NK-92 (cell line): ENCODE data around the gene CHD6.

ENCODE experiments used
- DNase-seq: peaks from one replicate; lab custom pipeline; 2025; ENCODE audit not compliant: unreplicated experiment; lab: John Stamatoyannopoulos, UW

Gene CHD6

DNA sequence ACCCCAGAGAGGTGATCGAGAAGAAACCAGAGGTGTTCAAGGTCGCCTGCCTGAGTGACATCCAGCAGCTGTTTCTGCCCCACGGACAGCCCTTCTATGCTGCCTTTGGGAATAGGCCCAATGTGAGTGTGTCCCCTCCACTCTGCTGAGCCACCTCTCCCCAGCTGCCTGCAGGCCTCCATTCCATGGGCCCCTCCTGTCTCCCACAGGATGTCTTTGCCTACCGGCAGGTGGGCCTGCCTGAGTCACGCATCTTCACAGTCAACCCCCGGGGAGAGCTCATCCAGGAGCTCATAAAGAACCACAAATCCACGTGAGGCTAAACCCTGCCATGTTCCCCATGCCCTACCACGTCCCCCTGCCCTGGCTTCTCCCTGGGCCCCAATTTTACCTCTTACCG, 259.9 kb downstream of the CHD6 start:
- DNase-seq, result no peak

GRCh38 chr20:41357424-41358163, 260.6 kb downstream of the CHD6 start:
- DNase-seq, result no peak

DNA sequence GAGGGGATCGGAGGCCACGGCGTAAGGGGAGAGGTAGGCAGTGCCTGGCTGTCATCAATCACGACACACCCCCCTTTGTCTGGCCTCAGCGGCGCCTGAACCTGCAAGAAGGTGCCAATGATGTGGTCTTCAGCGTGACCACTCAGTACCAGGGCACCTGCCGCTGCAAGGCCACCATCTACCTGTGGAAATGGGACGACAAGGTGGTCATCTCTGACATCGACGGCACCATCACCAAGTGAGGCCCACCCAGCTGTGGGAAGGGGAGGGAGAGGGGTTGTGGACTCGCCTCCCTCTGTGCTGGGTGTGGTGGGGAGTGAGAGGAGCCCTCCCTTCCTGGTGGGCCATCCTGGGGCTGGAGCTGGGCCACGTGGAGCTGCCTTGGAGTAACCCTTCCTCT, 261.2 kb downstream of the CHD6 start:
- DNase-seq, result no peak

GRCh38 chr20:41355598-41356203, 262.5 kb downstream of the CHD6 start:
- no peak for DNase-seq

GRCh38 chr20:41355192-41355591, 263.0 kb downstream of the CHD6 start:
- DNase-seq, result no peak

- DNase-seq, result no peak
These were observed 264.6 kb downstream of the CHD6 start for GRCh38 chr20:41353530-41353929.

GRCh38 chr20:41352666-41353065, 265.5 kb downstream of the CHD6 start:
- DNase-seq, result no peak

- DNase-seq, result no peak
These were observed 266.1 kb downstream of the CHD6 start for GRCh38 chr20:41352106-41352505.
